ENCODE measurements around the gene INSR. TPM values are rescaled to one million over a fixed set of nuclear protein-coding genes. Genes with fewer than 3 reads are reported as not detected.

INSR gene
- total and polyA plus RNA-seq, 2 of the 8 experiments (the other 6 are each of a cell fraction or from before 2014, with no cell fraction given), result 13.1 to 48.7 TPM

DNA sequence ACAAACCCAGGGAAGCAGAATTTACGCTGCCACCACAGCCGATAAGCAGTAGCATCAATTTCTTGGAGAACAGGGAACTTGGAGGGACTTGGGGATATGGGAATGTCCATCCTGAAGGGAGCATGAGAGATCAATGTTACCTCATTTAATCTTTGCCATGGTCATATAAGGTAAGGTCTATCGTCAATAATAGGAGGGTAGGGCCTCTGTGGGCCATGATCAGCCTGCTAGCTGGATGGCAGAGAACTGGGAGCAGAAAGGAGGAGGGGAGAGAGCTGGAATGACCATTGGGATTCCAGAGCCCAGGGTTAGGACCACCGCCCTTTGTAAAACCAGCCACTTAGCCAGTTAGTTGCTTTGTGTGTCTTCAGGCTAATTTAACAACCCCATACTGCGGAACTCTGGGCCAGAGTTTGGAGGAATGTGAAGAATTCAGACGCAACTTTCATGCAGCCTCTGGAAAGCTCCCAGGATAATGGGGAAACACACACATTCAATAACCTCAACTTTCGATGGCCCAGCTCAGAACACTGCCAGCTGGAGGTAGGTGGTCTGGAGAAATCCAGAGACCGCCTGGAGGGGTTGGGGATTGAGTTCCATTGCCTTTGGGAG is 184.4 kb downstream of the INSR start (continued):
- TF ChIP-seq, protein P1, sequence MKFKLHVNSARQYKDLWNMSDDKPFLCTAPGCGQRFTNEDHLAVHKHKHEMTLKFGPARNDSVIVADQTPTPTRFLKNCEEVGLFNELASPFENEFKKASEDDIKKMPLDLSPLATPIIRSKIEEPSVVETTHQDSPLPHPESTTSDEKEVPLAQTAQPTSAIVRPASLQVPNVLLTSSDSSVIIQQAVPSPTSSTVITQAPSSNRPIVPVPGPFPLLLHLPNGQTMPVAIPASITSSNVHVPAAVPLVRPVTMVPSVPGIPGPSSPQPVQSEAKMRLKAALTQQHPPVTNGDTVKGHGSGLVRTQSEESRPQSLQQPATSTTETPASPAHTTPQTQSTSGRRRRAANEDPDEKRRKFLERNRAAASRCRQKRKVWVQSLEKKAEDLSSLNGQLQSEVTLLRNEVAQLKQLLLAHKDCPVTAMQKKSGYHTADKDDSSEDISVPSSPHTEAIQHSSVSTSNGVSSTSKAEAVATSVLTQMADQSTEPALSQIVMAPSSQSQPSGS (IDR thresholded peaks at IDR 0.05; ENCODE audit: low read length), result no peak
- TF ChIP-seq, protein P2, sequence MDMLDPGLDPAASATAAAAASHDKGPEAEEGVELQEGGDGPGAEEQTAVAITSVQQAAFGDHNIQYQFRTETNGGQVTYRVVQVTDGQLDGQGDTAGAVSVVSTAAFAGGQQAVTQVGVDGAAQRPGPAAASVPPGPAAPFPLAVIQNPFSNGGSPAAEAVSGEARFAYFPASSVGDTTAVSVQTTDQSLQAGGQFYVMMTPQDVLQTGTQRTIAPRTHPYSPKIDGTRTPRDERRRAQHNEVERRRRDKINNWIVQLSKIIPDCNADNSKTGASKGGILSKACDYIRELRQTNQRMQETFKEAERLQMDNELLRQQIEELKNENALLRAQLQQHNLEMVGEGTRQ (IDR thresholded peaks at IDR 0.05; ENCODE audit: low read length), result no peak
- TF ChIP-seq CHD2 (IDR thresholded peaks at IDR 0.05; ENCODE audit: low read length), result no peak
- no peak for TF ChIP-seq POLR2A (IDR thresholded peaks at IDR 0.05; ENCODE audit: control extremely low read depth in 1 of 2, low read depth in 2 of 2, low read length in 2 of 2)

Data from H1 (cell line).